IMR-90 (cell line): ENCODE results near the gene SKAP1. TPM values are rescaled to one million over a fixed set of nuclear protein-coding genes. Genes with fewer than 3 reads are reported as not detected.

Experiments
- ATAC-seq: fragments of 200-7000 bp; cut with Tn5 transposase; 2 replicates; pipeline ENCODE4 v1.9.1; 2020; ENCODE audit warnings: low read depth, mild to moderate bottlenecking, moderate library complexity
- BruUV-seq: library from RNA; stranded (reverse); fragments of 400-500 nt; replicated peaks from 2 replicates; lab custom pipeline; 2021; lab: Mats Ljungman, UMichigan
- CTCF ChIA-PET: fragments of 300-600 bp; formaldehyde crosslinking; extraction: SDS; loops from one replicate; lab custom pipeline; 2021; ENCODE audit warnings: antibody characterized with exemption; lab: Yijun Ruan, JAX
- POLR2A ChIA-PET: fragments of 300-600 bp; sonication (Branson Sonifier 250); formaldehyde crosslinking; loops from one replicate; lab custom pipeline; 2022; ENCODE audit warnings: antibody characterized with exemption; ENCODE audit not compliant: unreplicated experiment; lab: Charles Lee
- DNase-seq: peaks from one replicate; pipeline ENCODE4 v3.0.0; 2013
- H2AFZ ChIP-seq: replicated peaks from 2 replicates; pipeline ENCODE3; 2013; ENCODE audit warnings: low read length, mild to moderate bottlenecking; ENCODE audit not compliant: poor library complexity
- H2AK5ac ChIP-seq: 2 replicates; pipeline ENCODE4 v1.6.1; 2013; ENCODE audit warnings: low read depth, low read length, inconsistent platforms
- H2AK9ac ChIP-seq: replicated peaks from 2 replicates; pipeline ENCODE3; 2013; ENCODE audit warnings: mild to moderate bottlenecking, low read depth, low read length, moderate library complexity; ENCODE audit not compliant: poor library complexity
- H2BK120ac ChIP-seq: 2 replicates; pipeline ENCODE4 v1.6.1; 2013; ENCODE audit warnings: low read depth, low read length, inconsistent platforms
- H2BK15ac ChIP-seq: 3 replicates; pipeline ENCODE4 v1.6.1; 2013; ENCODE audit warnings: low read depth, low read length, inconsistent platforms
- H2BK20ac ChIP-seq: 2 replicates; pipeline ENCODE4 v1.6.1; 2013; ENCODE audit warnings: low read depth, mild to moderate bottlenecking, inconsistent platforms, low read length, moderate library complexity
- H2BK5ac ChIP-seq: 2 replicates; pipeline ENCODE4 v1.6.1; 2013; ENCODE audit warnings: mild to moderate bottlenecking, low read depth, low read length, inconsistent platforms; ENCODE audit not compliant: poor library complexity, severe bottlenecking
- H3K14ac ChIP-seq: replicated peaks from 2 replicates; pipeline ENCODE4 v1.6.1; 2013; ENCODE audit warnings: low read depth, low read length, inconsistent platforms
- H3K18ac ChIP-seq: 2 replicates; pipeline ENCODE4 v1.6.1; 2013; ENCODE audit warnings: low read depth, low read length, control low read depth
- H3K23ac ChIP-seq: 2 replicates; pipeline ENCODE4 v1.6.1; 2013; ENCODE audit warnings: low read depth, low read length, inconsistent platforms
- H3K27ac ChIP-seq: 2 replicates; pipeline ENCODE4 v1.5.1; 2013; ENCODE audit warnings: mild to moderate bottlenecking, control low read depth, low read length; ENCODE audit not compliant: insufficient read depth
- H3K27me3 ChIP-seq: 2 replicates; pipeline ENCODE4 v1.6.1; 2013; ENCODE audit warnings: low read length; ENCODE audit not compliant: control insufficient read depth, insufficient read depth
- H3K36me3 ChIP-seq: 2 replicates; pipeline ENCODE4 v1.6.1; 2013; ENCODE audit warnings: low read length, mixed read lengths; ENCODE audit not compliant: control insufficient read depth, insufficient read depth
- H3K4ac ChIP-seq: 2 replicates; pipeline ENCODE4 v1.6.1; 2013; ENCODE audit warnings: low read depth, low read length, inconsistent platforms
- H3K4me1 ChIP-seq: 2 replicates; pipeline ENCODE4 v1.6.1; 2013; ENCODE audit warnings: low read length, mixed read lengths; ENCODE audit not compliant: control insufficient read depth, insufficient read depth
- H3K4me2 ChIP-seq: 2 replicates; pipeline ENCODE4 v1.6.1; 2013; ENCODE audit warnings: low read depth, mild to moderate bottlenecking, control low read depth, low read length, moderate library complexity
- H3K4me3 ChIP-seq: 2 replicates; pipeline ENCODE4 v1.5.1; 2013; ENCODE audit warnings: low read depth, mild to moderate bottlenecking, control low read depth, low read length, moderate library complexity; ENCODE audit not compliant: insufficient read depth
- H3K56ac ChIP-seq: 2 replicates; pipeline ENCODE4 v1.6.1; 2013; ENCODE audit warnings: low read length, inconsistent platforms; ENCODE audit not compliant: insufficient read depth; ENCODE audit errors: extremely low read depth
- H3K79me1 ChIP-seq, 2 experiments: 2 replicates each; pipeline ENCODE4 v1.6.1; 2013; ENCODE audit warnings: low read length in 2 of 2, inconsistent platforms in 1 of 2, low read depth in 1 of 2
- H3K9ac ChIP-seq: 2 replicates; pipeline ENCODE4 v1.6.1; 2013; ENCODE audit warnings: low read depth, low read length, control low read depth
- H3K9me1 ChIP-seq: 2 replicates; pipeline ENCODE4 v1.6.1; 2013; ENCODE audit warnings: low read length, inconsistent platforms; ENCODE audit not compliant: insufficient read depth
- H3K9me3 ChIP-seq: 2 replicates; pipeline ENCODE4 v1.6.1; 2013; ENCODE audit warnings: low read length; ENCODE audit not compliant: control insufficient read depth, insufficient read depth
- H4K20me1 ChIP-seq: 2 replicates; pipeline ENCODE4 v1.6.1; 2013; ENCODE audit warnings: low read length, inconsistent platforms; ENCODE audit not compliant: insufficient read depth
- H4K5ac ChIP-seq: 2 replicates; pipeline ENCODE4 v1.6.1; 2013; ENCODE audit warnings: mild to moderate bottlenecking, low read depth, low read length, control low read depth
- H4K8ac ChIP-seq, 2 experiments: 2 replicates each; pipeline ENCODE4 v1.6.1; 2013; ENCODE audit warnings: low read depth in 2 of 2, low read length in 2 of 2, control low read depth in 1 of 2, inconsistent platforms in 1 of 2
- H4K91ac ChIP-seq: 2 replicates; pipeline ENCODE4 v1.6.1; 2013; ENCODE audit warnings: low read depth, low read length, inconsistent platforms; ENCODE audit not compliant: insufficient read depth
- BHLHE40 ChIP-seq: fragments of 150-350 bp; IDR thresholded peaks from 2 replicates; pipeline ENCODE4 v1.6.1; 2016; ENCODE audit warnings: mild to moderate bottlenecking, low read depth, low read length
- CHD1 ChIP-seq: IDR thresholded peaks from 2 replicates; pipeline ENCODE4 v1.6.1; 2012; ENCODE audit warnings: low read depth, low read length, improper control_type of control experiment
- FOS ChIP-seq: fragments of 150-350 bp; IDR thresholded peaks from 2 replicates; pipeline ENCODE4 v1.6.1; 2016; ENCODE audit warnings: low read depth, low read length
- MXI1 ChIP-seq: IDR thresholded peaks from 2 replicates; pipeline ENCODE4 v1.6.1; 2012; ENCODE audit warnings: low read depth, mild to moderate bottlenecking, low read length, moderate library complexity, borderline replicate concordance
- NFE2L2 ChIP-seq: fragments of 150-350 bp; IDR thresholded peaks from 2 replicates; pipeline ENCODE4 v1.6.1; 2016; ENCODE audit warnings: low read depth, mild to moderate bottlenecking, low read length
- RFX5 ChIP-seq: IDR thresholded peaks from 2 replicates; pipeline ENCODE4 v1.8.0; 2012; ENCODE audit warnings: low read depth, mild to moderate bottlenecking, low read length, moderate library complexity
- SMC3 ChIP-seq: fragments of 150-350 bp; IDR thresholded peaks from 2 replicates; pipeline ENCODE4 v1.6.1; 2016; ENCODE audit warnings: low read depth, mild to moderate bottlenecking, antibody characterized with exemption, low read length, moderate library complexity
- WGBS, 2 experiments: methylation state at CpG; one replicate each; pipeline versions ENCODE4 v1.1.5 to v1.1.7; 2013; ENCODE audit warnings: missing lambda C conversion rate in 2 of 2; ENCODE audit not compliant: insufficient read length in 1 of 2; ENCODE audit errors: extremely low coverage in 2 of 2; 5-methylcytosine and 5-hydroxymethylcytosine counted together
- dilution Hi-C: fragments of 300-500 bp; cut with HindIII; formaldehyde crosslinking; loops from one replicate; pipeline ENCODE4 v1.14.3; 2018; ENCODE audit warnings: low sequenced_read_pairs; ENCODE audit not compliant: unreplicated experiment
- in situ Hi-C: fragments of 300-500 bp; cut with MboI; formaldehyde crosslinking; loops from 3 replicates; pipeline ENCODE4 v1.14.3; 2019; ENCODE audit warnings: low sequenced_read_pairs, inconsistent platforms, mixed read lengths
- intact Hi-C: fragments of 100-400 bp; cut with micrococcal nuclease; formaldehyde crosslinking; loops from 2 replicates; pipeline ENCODE4 v1.10.0; 2022
- polyA plus RNA-seq, 3 experiments: library from polyadenylated mRNA; depleted of rRNA; stranded (reverse); fragments of >200 nt; gene quantifications; 2 replicates each; pipeline ENCODE4 v1.2.3, GENCODE V29; 2012; ENCODE audit warnings: low replicate concordance in 1 of 3
- total RNA-seq: library from RNA; depleted of rRNA; stranded (reverse); fragments of >200 nt; gene quantifications from 2 replicates; pipeline ENCODE4 v1.2.3, GENCODE V29; 2012
- TF ChIP-seq, protein P1 (sequence below): fragments of 150-350 bp; IDR thresholded peaks from 2 replicates; pipeline ENCODE4 v1.6.1; 2017; ENCODE audit warnings: mild to moderate bottlenecking, antibody characterized with exemption, low read length, low read depth
- TF ChIP-seq, protein P2 (sequence below): fragments of 150-350 bp; IDR thresholded peaks from 2 replicates; pipeline ENCODE4 v1.6.1; 2016; ENCODE audit warnings: low read depth, mild to moderate bottlenecking, low read length, moderate library complexity, borderline replicate concordance

Gene SKAP1
- total and polyA plus RNA-seq, 2 of the 4 experiments (the other 2 are of a cell fraction): not detected

DNA sequence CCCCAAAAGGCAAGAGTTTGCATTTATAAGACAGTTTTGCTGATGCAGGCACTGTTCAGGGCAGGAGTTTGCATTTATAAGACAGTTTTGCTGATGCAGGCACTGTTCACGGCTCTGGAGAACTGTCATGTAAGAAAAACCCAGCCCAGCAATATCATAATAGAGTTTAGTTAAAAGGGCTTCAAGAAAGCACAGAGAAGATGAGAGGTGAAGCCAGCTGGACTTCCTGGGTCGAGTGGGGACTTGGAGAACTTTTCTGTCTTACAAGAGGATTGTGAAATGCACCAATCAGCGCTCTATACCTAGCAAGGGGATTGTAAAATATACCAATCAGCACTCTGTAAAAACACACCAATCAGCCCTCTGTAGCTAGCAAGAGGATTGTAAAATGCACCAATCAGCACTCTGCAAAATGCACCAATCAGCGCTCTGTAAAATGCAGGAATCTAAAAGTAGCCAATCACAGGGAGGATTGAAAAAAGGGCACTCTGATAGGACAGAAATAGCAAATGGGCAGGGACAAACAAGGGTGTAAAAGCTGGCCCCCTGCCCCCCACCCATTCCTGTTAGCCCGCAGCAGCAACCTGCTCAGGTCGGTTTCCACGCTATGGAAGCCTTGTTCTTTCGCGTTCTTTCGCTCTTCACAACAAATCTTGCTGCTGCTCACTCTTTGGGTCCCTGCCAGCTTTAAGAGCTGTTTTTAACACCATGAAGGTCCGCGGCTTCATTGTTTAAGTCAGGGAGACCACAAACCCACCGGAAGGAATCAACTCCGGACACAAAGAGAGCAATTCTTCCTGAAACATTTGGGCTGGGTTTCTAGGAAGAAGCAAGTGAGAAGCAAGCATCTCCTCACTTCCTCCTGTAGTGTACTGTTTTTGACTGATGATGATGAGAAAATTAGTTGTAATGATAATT is 327.0 kb downstream of the SKAP1 start:
- ATAC-seq: no peak
- Histone ChIP-seq H3K27me3 (no peaks in the 10 kb centered on the region), H2AK9ac (no peak overlapping the region), H3K14ac (no peak overlapping the region), H3K4me2 (no peak overlapping the region), H3K9me3 (no peaks in the 10 kb centered on the region), H3K79me1 (peaks cover 4 to 15% of the 10 kb centered on the region in 2 experiments), H3K4me1 (no peaks in the 10 kb centered on the region), H4K20me1 (peaks cover 17% of the 10 kb centered on the region), H2BK5ac (no peak overlapping the region), H3K56ac (no peak overlapping the region), H2BK15ac (no peak overlapping the region), H3K9me1 (no peaks in the 10 kb centered on the region), H3K4me3 (no peak overlapping the region), H4K91ac (no peak overlapping the region), H2BK120ac (no peak overlapping the region), H3K9ac (no peak overlapping the region), H3K18ac (no peak overlapping the region), H3K4ac (no peak overlapping the region), H3K23ac (no peak overlapping the region), H4K8ac (no peak overlapping the region), H3K36me3 (no peaks in the 10 kb centered on the region), H3K27ac (no peak overlapping the region), H4K5ac (no peak overlapping the region), H2AK5ac (no peak overlapping the region), H2BK20ac (no peak overlapping the region), H2AFZ (no peak overlapping the region)
- in situ Hi-C loops (no loop called here), intact Hi-C loops (no loop called here), dilution Hi-C loops (no loop called here)
- no peak for DNase-seq
- ChIA-PET CTCF (interaction anchor here (0.6 kb wide), 1 partner anchor 30 kb away, joined by 3 read pairs; no protein-coding TSS in a partner anchor), POLR2A (no interaction called here)
- TF ChIP-seq, protein P1, sequence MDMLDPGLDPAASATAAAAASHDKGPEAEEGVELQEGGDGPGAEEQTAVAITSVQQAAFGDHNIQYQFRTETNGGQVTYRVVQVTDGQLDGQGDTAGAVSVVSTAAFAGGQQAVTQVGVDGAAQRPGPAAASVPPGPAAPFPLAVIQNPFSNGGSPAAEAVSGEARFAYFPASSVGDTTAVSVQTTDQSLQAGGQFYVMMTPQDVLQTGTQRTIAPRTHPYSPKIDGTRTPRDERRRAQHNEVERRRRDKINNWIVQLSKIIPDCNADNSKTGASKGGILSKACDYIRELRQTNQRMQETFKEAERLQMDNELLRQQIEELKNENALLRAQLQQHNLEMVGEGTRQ: no peak
- no peak for TF ChIP-seq CHD1
- TF ChIP-seq RFX5: no peak
- TF ChIP-seq SMC3: no peak
- TF ChIP-seq FOS: no peak
- TF ChIP-seq, protein P2, sequence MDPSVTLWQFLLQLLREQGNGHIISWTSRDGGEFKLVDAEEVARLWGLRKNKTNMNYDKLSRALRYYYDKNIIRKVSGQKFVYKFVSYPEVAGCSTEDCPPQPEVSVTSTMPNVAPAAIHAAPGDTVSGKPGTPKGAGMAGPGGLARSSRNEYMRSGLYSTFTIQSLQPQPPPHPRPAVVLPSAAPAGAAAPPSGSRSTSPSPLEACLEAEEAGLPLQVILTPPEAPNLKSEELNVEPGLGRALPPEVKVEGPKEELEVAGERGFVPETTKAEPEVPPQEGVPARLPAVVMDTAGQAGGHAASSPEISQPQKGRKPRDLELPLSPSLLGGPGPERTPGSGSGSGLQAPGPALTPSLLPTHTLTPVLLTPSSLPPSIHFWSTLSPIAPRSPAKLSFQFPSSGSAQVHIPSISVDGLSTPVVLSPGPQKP: no peak
- no peak for TF ChIP-seq NFE2L2
- no peak for TF ChIP-seq BHLHE40
- no peak for TF ChIP-seq MXI1
- 86% methylated on average over 3 of the region's 14 CpGs; no CpG with 5 or more reads in 1 of the 2 experiments for WGBS, 2 experiments
- no TSS peak for BruUV-seq
